SK-N-SH treated with all-trans-retinoic acid at 6 μM for 48 hours (cell line): Measurements from ENCODE around the gene COX6B1.

Source experiments
- ATAC-seq: fragments of 200-7000 bp; cut with Tn5 transposase; 3 replicates; pipeline ENCODE4 v1.9.1; 2020; ENCODE audit warnings: mild to moderate bottlenecking, moderate library complexity
- ARNTL ChIP-seq: fragments of 450-650 bp; formaldehyde crosslinking; IDR thresholded peaks from 2 replicates; pipeline ENCODE4 v1.5.0; 2020; ENCODE audit warnings: low read depth, mild to moderate bottlenecking, moderate library complexity, borderline replicate concordance
- BACH2 ChIP-seq: fragments of 250-450 bp; sonication (Bioruptor Pico); IDR thresholded peaks from 2 replicates; pipeline ENCODE4 v1.9.0; 2021; ENCODE audit warnings: mild to moderate bottlenecking, borderline replicate concordance
- CREB5 ChIP-seq: fragments of 250-450 bp; sonication (Bioruptor Pico); IDR thresholded peaks from 2 replicates; pipeline ENCODE4 v1.5.1; 2020; ENCODE audit warnings: low read depth, mild to moderate bottlenecking, moderate library complexity
- CSDC2 ChIP-seq: fragments of 250-450 bp; sonication (Bioruptor Pico); IDR thresholded peaks from 2 replicates; pipeline ENCODE4 v1.5.0; 2020; ENCODE audit warnings: mild to moderate bottlenecking, moderate library complexity
- CSRNP3 ChIP-seq: fragments of 250-450 bp; sonication (Bioruptor Pico); IDR thresholded peaks from 2 replicates; pipeline ENCODE4 v1.5.1; 2021; ENCODE audit warnings: mild to moderate bottlenecking, moderate library complexity
- ESRRG ChIP-seq: fragments of 250-450 bp; sonication (Bioruptor Pico); IDR thresholded peaks from 2 replicates; pipeline ENCODE4 v1.6.1; 2021; ENCODE audit warnings: mild to moderate bottlenecking
- GLIS3 ChIP-seq: fragments of 250-450 bp; sonication (Bioruptor Pico); IDR thresholded peaks from 2 replicates; pipeline ENCODE4 v1.5.0; 2020; ENCODE audit warnings: mild to moderate bottlenecking, moderate library complexity
- ISL1 ChIP-seq: fragments of 250-450 bp; sonication (Bioruptor Pico); IDR thresholded peaks from 2 replicates; pipeline ENCODE4 v2.1.2; 2022; ENCODE audit warnings: mild to moderate bottlenecking, moderate library complexity
- OSR1 ChIP-seq: fragments of 250-450 bp; sonication (Bioruptor Pico); IDR thresholded peaks from 2 replicates; pipeline ENCODE4 v1.8.0; 2022; ENCODE audit warnings: moderate library complexity, mild to moderate bottlenecking, inconsistent platforms
- PATZ1 ChIP-seq: fragments of 250-450 bp; sonication (Bioruptor Pico); IDR thresholded peaks from 2 replicates; pipeline ENCODE4 v1.8.0; 2020; ENCODE audit warnings: mild to moderate bottlenecking, moderate library complexity, borderline replicate concordance
- PPARA ChIP-seq: fragments of 250-450 bp; sonication (Bioruptor Pico); IDR thresholded peaks from 2 replicates; pipeline ENCODE4 v1.5.0; 2020; ENCODE audit warnings: mild to moderate bottlenecking, borderline replicate concordance
- TCF4 ChIP-seq: fragments of 250-450 bp; sonication (Bioruptor Pico); IDR thresholded peaks from 2 replicates; pipeline ENCODE4 v1.8.0; 2021; ENCODE audit warnings: mild to moderate bottlenecking, moderate library complexity, borderline replicate concordance
- TOX ChIP-seq: fragments of 250-450 bp; sonication (Bioruptor Pico); IDR thresholded peaks from 2 replicates; pipeline ENCODE4 v1.8.0; 2021; ENCODE audit warnings: mild to moderate bottlenecking, moderate library complexity, borderline replicate concordance
- TSHZ2 ChIP-seq: fragments of 250-450 bp; sonication (Bioruptor Pico); IDR thresholded peaks from 2 replicates; pipeline ENCODE4 v1.5.0; 2020; ENCODE audit warnings: mild to moderate bottlenecking, moderate library complexity
- ZC3H10 ChIP-seq: fragments of 250-450 bp; sonication (Bioruptor Pico); IDR thresholded peaks from 2 replicates; pipeline ENCODE4 v1.5.1; 2021; ENCODE audit warnings: mild to moderate bottlenecking, moderate library complexity
- ZFP3 ChIP-seq: fragments of 250-450 bp; sonication (Bioruptor Pico); IDR thresholded peaks from 2 replicates; pipeline ENCODE4 v1.5.0; 2020; ENCODE audit warnings: mild to moderate bottlenecking, moderate library complexity
- ZFP30 ChIP-seq: fragments of 450-650 bp; formaldehyde crosslinking; IDR thresholded peaks from 2 replicates; pipeline ENCODE4 v1.5.0; 2022; ENCODE audit warnings: mild to moderate bottlenecking, moderate library complexity
- ZNF565 ChIP-seq: fragments of 450-650 bp; formaldehyde crosslinking; conservative IDR thresholded peaks from 2 replicates; pipeline ENCODE4 v1.5.0; 2020; ENCODE audit warnings: low read depth, mild to moderate bottlenecking, moderate library complexity
- ZNF70 ChIP-seq: fragments of 450-650 bp; formaldehyde crosslinking; IDR thresholded peaks from 2 replicates; pipeline ENCODE4 v1.5.0; 2020; ENCODE audit warnings: mild to moderate bottlenecking, moderate library complexity
- ZNF8 ChIP-seq: fragments of 450-650 bp; formaldehyde crosslinking; IDR thresholded peaks from 2 replicates; pipeline ENCODE4 v1.5.0; 2020; ENCODE audit warnings: mild to moderate bottlenecking, moderate library complexity

Gene COX6B1

GRCh38 chr19:35615036-35615435, 33.1 kb upstream of the COX6B1 start:
- TF ChIP-seq BACH2 (CRISPR knock-in tag): no peak
- TF ChIP-seq ZFP3: no peak
- TF ChIP-seq ZFP30 (CRISPR knock-in tag): no peak
- TF ChIP-seq GLIS3: no peak
- TF ChIP-seq ISL1 (CRISPR knock-in tag): no peak
- TF ChIP-seq ZNF565 (CRISPR knock-in tag): no peak
- TF ChIP-seq ZNF8 (CRISPR knock-in tag): no peak
- no peak for TF ChIP-seq CSRNP3
- TF ChIP-seq ARNTL: no peak
- TF ChIP-seq PPARA (CRISPR knock-in tag): no peak
- no peak for TF ChIP-seq PATZ1
- no peak for ATAC-seq

GRCh38 chr19:35618857-35619256, 29.3 kb upstream of the COX6B1 start:
- TF ChIP-seq TOX (CRISPR knock-in tag) (no peak), CSDC2 (CRISPR knock-in tag) (no peak), CREB5 (no peak), PPARA (CRISPR knock-in tag) (no peak), PATZ1 (no peak), ESRRG (CRISPR knock-in tag) (no peak), ZFP3 (no peak), ARNTL (no peak), ZNF70 (CRISPR knock-in tag) (no peak), BACH2 (CRISPR knock-in tag) (no peak)
- ATAC-seq: peak; percentile 41; the same call in 2 of the 3 replicates

- TF ChIP-seq TOX (CRISPR knock-in tag): no peak
- no peak for TF ChIP-seq TCF4 (CRISPR knock-in tag)
- no peak for TF ChIP-seq ZC3H10 (CRISPR knock-in tag)
- TF ChIP-seq OSR1 (CRISPR knock-in tag): no peak
- no peak for TF ChIP-seq CREB5
- no peak for TF ChIP-seq TSHZ2 (CRISPR knock-in tag)
- TF ChIP-seq GLIS3: no peak
- ATAC-seq: no peak
Observed at GRCh38 chr19:35619290-35619923, 28.7 kb upstream of the COX6B1 start.
